Measurements from ENCODE around the gene PITPNC1.

The PITPNC1 gene

DNA sequence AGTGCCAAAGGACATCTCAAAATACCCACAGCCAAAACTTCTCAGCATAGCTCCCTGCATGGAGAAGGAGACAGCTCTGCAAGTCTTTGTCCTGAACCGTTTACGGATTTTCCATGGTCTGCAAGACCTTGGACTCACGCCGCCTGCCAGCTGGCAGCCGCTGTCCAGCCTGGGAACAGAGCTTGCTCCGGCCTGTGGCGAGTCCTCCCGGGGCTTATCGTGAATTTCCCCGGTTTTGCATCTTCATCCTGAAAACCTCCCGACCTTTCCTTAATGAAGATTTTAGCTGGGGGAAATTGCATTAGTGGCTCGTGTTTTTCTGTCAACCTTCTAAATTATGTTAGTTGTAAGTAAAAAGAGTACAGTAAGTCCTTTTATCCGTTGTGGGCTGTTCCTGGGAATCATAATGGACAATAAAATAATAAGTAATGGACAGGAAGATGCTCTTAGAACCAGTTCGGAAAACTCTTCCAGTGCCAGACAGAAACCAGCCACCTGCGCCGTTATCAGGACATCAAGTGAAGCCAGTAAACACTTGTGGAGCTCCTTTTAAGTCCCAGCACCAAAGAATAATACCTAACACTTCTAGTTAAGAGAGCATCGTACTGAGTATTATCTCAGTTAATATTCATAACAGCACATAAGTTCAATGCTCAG lies 228.3 kb downstream of the PITPNC1 start:
- Histone ChIP-seq H3K27ac (ENCODE audit: low read depth, low read length) (no peak overlapping the region), H3K9ac (ENCODE audit: low read depth in 1 of 2, low read length in 2 of 2) (no peak overlapping the region), H3K4me3 (ENCODE audit: low read depth in 1 of 2, low read length in 2 of 2) (no peak overlapping the region), H3K4me1 (ENCODE audit: control insufficient read depth in 1 of 2, insufficient read depth in 2 of 2, low read length in 2 of 2) (peaks cover 5 to 8% of the 10 kb centered on the region in 2 donors), H3K9me3 (ENCODE audit: control insufficient read depth in 1 of 2, low read length in 2 of 2) (no peaks in the 10 kb centered on the region), H3K36me3 (ENCODE audit: control insufficient read depth in 1 of 2, insufficient read depth in 2 of 2, low read length in 2 of 2) (no peaks in the 10 kb centered on the region), H3K27me3 (ENCODE audit: control insufficient read depth in 1 of 2, insufficient read depth in 2 of 2, low read length in 2 of 2) (peaks cover 0 to 4% of the 10 kb centered on the region in 2 donors)

DNA sequence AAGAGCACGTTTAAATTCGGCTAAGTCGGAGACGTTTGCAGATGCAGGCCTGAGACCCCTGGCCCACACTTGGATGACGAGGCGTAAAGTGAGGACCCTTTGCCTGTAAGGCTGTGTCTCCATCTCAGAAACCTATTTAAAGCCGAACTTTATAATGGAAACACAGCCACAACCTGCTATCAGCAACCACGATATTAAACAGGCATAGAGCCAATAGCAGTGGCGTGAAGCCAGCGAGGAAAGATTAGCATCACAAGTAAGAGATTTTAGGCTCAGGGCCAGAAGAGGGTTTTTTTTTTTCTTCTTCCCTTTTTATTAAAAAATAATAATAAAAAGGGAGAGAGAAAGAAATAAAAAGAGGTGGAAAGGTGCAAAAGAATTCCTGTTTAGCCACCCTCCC lies 229.4 kb downstream of the PITPNC1 start:
- H3K27me3 ChIP-seq (ENCODE audit: control insufficient read depth in 1 of 2, insufficient read depth in 2 of 2, low read length in 2 of 2) = peaks cover 0 to 4% of the 10 kb centered on the region in 2 donors
- H3K27ac ChIP-seq (ENCODE audit: low read depth, low read length) = no peak overlapping the region
- no peaks in the 10 kb centered on the region for H3K36me3 ChIP-seq (ENCODE audit: control insufficient read depth in 1 of 2, insufficient read depth in 2 of 2, low read length in 2 of 2)
- H3K4me1 ChIP-seq (ENCODE audit: control insufficient read depth in 1 of 2, insufficient read depth in 2 of 2, low read length in 2 of 2) = peaks cover 5 to 8% of the 10 kb centered on the region in 2 donors
- no peak overlapping the region for H3K9ac ChIP-seq (ENCODE audit: low read depth in 1 of 2, low read length in 2 of 2)
- no peaks in the 10 kb centered on the region for H3K9me3 ChIP-seq (ENCODE audit: control insufficient read depth in 1 of 2, low read length in 2 of 2)
- H3K4me3 ChIP-seq (ENCODE audit: low read depth in 1 of 2, low read length in 2 of 2) = peak overlapping the region in 1 of 2 donors; percentile 23

DNA sequence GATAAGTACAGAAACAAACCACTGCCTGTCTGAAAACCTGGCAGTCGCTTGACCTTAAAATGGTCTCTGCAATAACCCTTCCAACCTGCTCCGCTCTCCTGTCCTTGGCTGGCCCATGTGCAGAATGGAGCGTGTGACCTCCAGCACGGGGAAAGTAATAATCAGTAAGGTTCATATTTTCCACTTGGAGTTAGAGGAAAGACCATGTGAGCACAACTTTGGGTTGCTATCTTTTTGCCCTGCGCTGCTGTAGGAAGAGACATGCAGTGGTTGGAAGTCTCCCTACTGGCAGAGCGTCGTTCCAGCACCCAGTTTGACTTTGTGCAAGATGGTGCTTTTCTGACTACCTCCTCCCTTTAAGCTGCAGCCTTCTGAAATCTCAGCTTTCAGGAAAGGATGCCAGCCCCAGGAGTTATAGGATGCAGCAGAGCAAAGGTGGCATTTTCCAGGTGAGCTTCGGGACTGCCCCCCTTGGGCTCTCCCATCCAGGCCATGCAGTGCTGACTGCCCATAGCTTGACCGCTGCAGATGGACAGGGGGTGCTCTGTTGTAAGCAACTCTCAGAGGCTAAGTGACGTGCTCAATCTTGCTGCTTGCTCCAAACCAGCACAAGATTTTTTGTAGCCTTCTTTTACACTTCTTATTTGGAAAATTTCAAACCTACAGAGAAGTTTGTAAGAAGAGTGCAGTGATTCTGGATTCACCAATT lies 230.0 kb downstream of the PITPNC1 start:
- Histone ChIP-seq H3K27ac (ENCODE audit: low read depth, low read length) (no peak overlapping the region), H3K27me3 (ENCODE audit: control insufficient read depth in 1 of 2, insufficient read depth in 2 of 2, low read length in 2 of 2) (peaks cover 0 to 4% of the 10 kb centered on the region in 2 donors), H3K9ac (ENCODE audit: low read depth in 1 of 2, low read length in 2 of 2) (no peak overlapping the region), H3K4me1 (ENCODE audit: control insufficient read depth in 1 of 2, insufficient read depth in 2 of 2, low read length in 2 of 2) (peaks cover 5 to 8% of the 10 kb centered on the region in 2 donors), H3K9me3 (ENCODE audit: control insufficient read depth in 1 of 2, low read length in 2 of 2) (no peaks in the 10 kb centered on the region), H3K36me3 (ENCODE audit: control insufficient read depth in 1 of 2, insufficient read depth in 2 of 2, low read length in 2 of 2) (no peaks in the 10 kb centered on the region), H3K4me3 (ENCODE audit: low read depth in 1 of 2, low read length in 2 of 2) (no peak overlapping the region)

DNA sequence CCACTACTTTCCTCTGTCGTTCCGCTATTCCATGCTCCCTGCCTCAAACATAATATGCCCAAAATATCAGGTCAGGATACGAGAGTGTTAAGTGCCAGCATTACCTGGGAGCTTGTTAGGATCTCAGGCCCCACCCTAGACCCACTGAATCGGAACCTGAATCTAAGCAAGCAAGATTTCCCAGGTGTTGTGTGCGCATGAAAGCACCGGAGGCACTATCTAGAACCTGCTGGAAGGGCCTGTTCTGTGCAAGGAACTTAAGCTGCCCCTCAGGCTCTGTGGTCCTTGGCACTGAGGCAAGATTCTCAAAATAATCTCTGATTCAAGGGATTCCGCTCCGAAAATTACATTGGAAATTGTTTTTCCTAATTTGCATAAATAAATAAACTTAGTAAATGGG lies 233.0 kb downstream of the PITPNC1 start:
- Histone ChIP-seq H3K36me3 (ENCODE audit: control insufficient read depth in 1 of 2, insufficient read depth in 2 of 2, low read length in 2 of 2) (no peaks in the 10 kb centered on the region), H3K27me3 (ENCODE audit: control insufficient read depth in 1 of 2, insufficient read depth in 2 of 2, low read length in 2 of 2) (peaks cover 0 to 4% of the 10 kb centered on the region in 2 donors), H3K4me1 (ENCODE audit: control insufficient read depth in 1 of 2, insufficient read depth in 2 of 2, low read length in 2 of 2) (peaks cover 5 to 8% of the 10 kb centered on the region in 2 donors), H3K9me3 (ENCODE audit: control insufficient read depth in 1 of 2, low read length in 2 of 2) (no peaks in the 10 kb centered on the region), H3K9ac (ENCODE audit: low read depth in 1 of 2, low read length in 2 of 2) (no peak overlapping the region), H3K27ac (ENCODE audit: low read depth, low read length) (no peak overlapping the region), H3K4me3 (ENCODE audit: low read depth in 1 of 2, low read length in 2 of 2) (no peak overlapping the region)

DNA sequence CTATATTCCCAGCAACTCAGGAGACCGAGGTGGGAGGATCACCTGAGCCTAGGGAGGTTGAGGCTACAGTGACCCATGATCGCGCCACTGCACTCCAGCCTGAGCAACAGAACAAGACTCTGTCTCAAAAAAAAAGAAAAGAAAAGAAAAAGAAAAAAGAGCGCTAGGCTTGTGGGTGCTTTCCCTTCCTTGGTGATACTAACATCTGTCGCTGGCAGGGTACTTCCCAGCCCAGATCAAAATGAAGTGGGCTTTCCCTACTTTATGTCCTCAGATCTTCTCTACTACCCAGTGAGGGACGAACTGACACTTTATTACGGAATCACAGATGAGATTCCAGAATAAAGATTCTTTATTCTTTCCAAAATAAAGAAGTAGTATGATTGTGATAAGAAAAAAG lies 236.9 kb downstream of the PITPNC1 start:
- no peaks in the 10 kb centered on the region for H3K4me1 ChIP-seq (ENCODE audit: control insufficient read depth in 1 of 2, insufficient read depth in 2 of 2, low read length in 2 of 2)

DNA sequence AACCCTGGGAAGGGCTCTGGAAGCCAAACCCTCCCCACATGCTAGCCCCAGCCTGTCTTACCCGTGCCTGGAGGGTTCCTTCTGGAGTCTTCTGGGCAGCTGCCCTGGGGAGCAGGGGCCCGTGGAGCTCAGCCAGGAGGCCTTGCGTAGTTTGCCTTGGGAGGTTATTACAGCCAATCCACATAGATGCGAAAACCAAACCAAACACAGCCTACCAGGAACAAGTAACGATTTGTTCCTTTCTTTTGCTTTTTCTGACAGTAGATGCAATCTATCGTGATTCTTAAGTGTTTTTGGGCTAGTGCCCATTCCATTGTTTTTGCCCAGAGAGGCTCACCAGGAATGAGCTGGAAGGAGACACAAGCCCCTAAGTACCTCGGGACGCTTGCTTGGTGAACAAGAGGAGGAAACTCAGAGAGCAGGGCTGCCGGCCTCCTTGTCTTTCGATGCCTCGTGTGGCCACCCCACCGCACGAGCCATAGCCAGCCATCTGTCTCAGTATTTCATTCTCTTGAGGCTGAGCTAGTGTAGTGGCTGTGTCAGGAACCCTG lies 238.0 kb downstream of the PITPNC1 start:
- Histone ChIP-seq H3K9ac (ENCODE audit: low read depth in 1 of 2, low read length in 2 of 2) (no peak overlapping the region), H3K27ac (ENCODE audit: low read depth, low read length) (no peak overlapping the region), H3K27me3 (ENCODE audit: control insufficient read depth in 1 of 2, insufficient read depth in 2 of 2, low read length in 2 of 2) (no peaks in the 10 kb centered on the region), H3K9me3 (ENCODE audit: control insufficient read depth in 1 of 2, low read length in 2 of 2) (no peaks in the 10 kb centered on the region), H3K36me3 (ENCODE audit: control insufficient read depth in 1 of 2, insufficient read depth in 2 of 2, low read length in 2 of 2) (no peaks in the 10 kb centered on the region), H3K4me3 (ENCODE audit: low read depth in 1 of 2, low read length in 2 of 2) (no peak overlapping the region), H3K4me1 (ENCODE audit: control insufficient read depth in 1 of 2, insufficient read depth in 2 of 2, low read length in 2 of 2) (no peaks in the 10 kb centered on the region)

More for the DNA sequence above, 236.9 kb downstream of the PITPNC1 start:
- H3K27ac ChIP-seq (ENCODE audit: low read depth, low read length) = no peak overlapping the region
- H3K4me3 ChIP-seq (ENCODE audit: low read depth in 1 of 2, low read length in 2 of 2) = no peak overlapping the region
- H3K27me3 ChIP-seq (ENCODE audit: control insufficient read depth in 1 of 2, insufficient read depth in 2 of 2, low read length in 2 of 2) = no peaks in the 10 kb centered on the region
- no peak overlapping the region for H3K9ac ChIP-seq (ENCODE audit: low read depth in 1 of 2, low read length in 2 of 2)
- H3K36me3 ChIP-seq (ENCODE audit: control insufficient read depth in 1 of 2, insufficient read depth in 2 of 2, low read length in 2 of 2) = no peaks in the 10 kb centered on the region
- no peaks in the 10 kb centered on the region for H3K9me3 ChIP-seq (ENCODE audit: control insufficient read depth in 1 of 2, low read length in 2 of 2)

DNA sequence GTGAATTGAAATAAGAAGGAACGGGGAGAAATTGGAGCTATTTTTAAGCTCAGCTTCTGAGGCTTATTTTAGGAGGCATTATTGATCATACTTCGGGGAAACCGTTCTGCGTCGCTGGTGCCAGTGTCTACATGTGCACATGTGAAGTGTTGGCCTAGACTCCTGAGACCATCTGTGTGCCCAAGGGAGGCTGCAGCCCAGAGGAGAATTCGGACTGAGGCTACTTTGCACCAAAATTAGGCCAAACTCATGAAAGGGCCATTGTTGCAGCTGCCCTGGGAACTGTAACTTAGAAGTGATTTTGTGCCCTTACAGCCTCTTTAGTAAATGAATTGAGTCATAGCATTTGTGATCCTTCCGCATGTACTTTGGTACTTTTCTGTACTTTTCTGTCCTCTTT lies 238.7 kb downstream of the PITPNC1 start:
- no peaks in the 10 kb centered on the region for H3K9me3 ChIP-seq (ENCODE audit: control insufficient read depth in 1 of 2, low read length in 2 of 2)
- no peak overlapping the region for H3K27ac ChIP-seq (ENCODE audit: low read depth, low read length)
- no peaks in the 10 kb centered on the region for H3K27me3 ChIP-seq (ENCODE audit: control insufficient read depth in 1 of 2, insufficient read depth in 2 of 2, low read length in 2 of 2)
- no peaks in the 10 kb centered on the region for H3K4me1 ChIP-seq (ENCODE audit: control insufficient read depth in 1 of 2, insufficient read depth in 2 of 2, low read length in 2 of 2)
- no peaks in the 10 kb centered on the region for H3K36me3 ChIP-seq (ENCODE audit: control insufficient read depth in 1 of 2, insufficient read depth in 2 of 2, low read length in 2 of 2)
- H3K4me3 ChIP-seq (ENCODE audit: low read depth in 1 of 2, low read length in 2 of 2) = no peak overlapping the region
- H3K9ac ChIP-seq (ENCODE audit: low read depth in 1 of 2, low read length in 2 of 2) = no peak overlapping the region

DNA sequence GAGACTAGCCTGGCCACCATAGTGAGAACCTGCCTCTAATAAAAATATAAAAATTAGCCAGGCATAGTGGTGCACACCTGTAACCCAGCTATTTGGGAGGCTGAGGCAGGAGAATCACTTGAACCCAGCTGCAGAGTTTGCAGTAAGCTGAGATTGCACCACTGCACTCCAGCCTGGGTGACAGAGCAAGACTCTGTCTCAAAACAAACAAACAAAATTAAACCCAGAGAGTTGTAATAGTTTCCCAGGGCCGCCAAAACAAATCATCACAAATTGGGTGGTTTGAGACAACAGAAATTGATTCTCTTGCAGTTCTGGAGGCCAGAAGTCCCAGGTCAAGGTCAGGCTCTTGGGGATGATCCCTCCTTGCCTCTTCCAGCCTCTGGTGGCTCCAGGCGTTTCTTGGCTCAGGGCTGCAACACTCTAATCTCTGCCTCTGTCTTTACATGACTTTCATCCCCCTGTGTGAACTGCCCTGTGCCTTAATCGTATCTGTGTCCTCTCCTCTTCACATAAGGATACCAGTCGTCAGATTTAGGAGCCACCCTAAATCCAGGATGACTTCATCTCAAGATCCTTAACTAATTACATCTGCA lies 240.3 kb downstream of the PITPNC1 start:
- Histone ChIP-seq H3K27ac (ENCODE audit: low read depth, low read length) (no peak overlapping the region), H3K9me3 (ENCODE audit: control insufficient read depth in 1 of 2, low read length in 2 of 2) (no peaks in the 10 kb centered on the region)

DNA sequence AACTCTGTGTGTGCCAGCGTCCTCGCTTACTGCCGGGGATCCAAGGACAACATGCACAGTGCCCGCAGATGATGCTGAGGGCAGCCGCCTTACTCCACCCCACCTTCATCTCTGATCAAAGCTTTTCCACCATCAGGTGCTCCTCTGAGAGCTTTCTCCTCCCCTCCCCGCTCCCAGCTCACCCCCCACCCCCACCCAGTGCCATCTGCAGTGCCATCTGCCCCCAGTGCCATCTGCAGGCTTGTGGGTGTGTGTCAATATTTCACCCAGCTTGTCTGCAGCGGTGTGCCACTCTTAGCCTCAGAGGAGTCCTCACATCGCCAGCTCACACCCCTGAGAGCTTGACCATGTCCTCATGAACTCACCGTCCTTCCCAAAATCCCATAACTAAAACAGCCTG lies 242.5 kb downstream of the PITPNC1 start:
- Histone ChIP-seq H3K4me1 (ENCODE audit: control insufficient read depth in 1 of 2, insufficient read depth in 2 of 2, low read length in 2 of 2) (no peaks in the 10 kb centered on the region), H3K27me3 (ENCODE audit: control insufficient read depth in 1 of 2, insufficient read depth in 2 of 2, low read length in 2 of 2) (no peaks in the 10 kb centered on the region), H3K9me3 (ENCODE audit: control insufficient read depth in 1 of 2, low read length in 2 of 2) (no peaks in the 10 kb centered on the region), H3K27ac (ENCODE audit: low read depth, low read length) (no peak overlapping the region), H3K36me3 (ENCODE audit: control insufficient read depth in 1 of 2, insufficient read depth in 2 of 2, low read length in 2 of 2) (no peaks in the 10 kb centered on the region), H3K4me3 (ENCODE audit: low read depth in 1 of 2, low read length in 2 of 2) (no peak overlapping the region), H3K9ac (ENCODE audit: low read depth in 1 of 2, low read length in 2 of 2) (no peak overlapping the region)

More for the DNA sequence above, 240.3 kb downstream of the PITPNC1 start:
- Histone ChIP-seq H3K9ac (ENCODE audit: low read depth in 1 of 2, low read length in 2 of 2) (no peak overlapping the region), H3K4me3 (ENCODE audit: low read depth in 1 of 2, low read length in 2 of 2) (no peak overlapping the region), H3K4me1 (ENCODE audit: control insufficient read depth in 1 of 2, insufficient read depth in 2 of 2, low read length in 2 of 2) (no peaks in the 10 kb centered on the region), H3K36me3 (ENCODE audit: control insufficient read depth in 1 of 2, insufficient read depth in 2 of 2, low read length in 2 of 2) (no peaks in the 10 kb centered on the region), H3K27me3 (ENCODE audit: control insufficient read depth in 1 of 2, insufficient read depth in 2 of 2, low read length in 2 of 2) (no peaks in the 10 kb centered on the region)

DNA sequence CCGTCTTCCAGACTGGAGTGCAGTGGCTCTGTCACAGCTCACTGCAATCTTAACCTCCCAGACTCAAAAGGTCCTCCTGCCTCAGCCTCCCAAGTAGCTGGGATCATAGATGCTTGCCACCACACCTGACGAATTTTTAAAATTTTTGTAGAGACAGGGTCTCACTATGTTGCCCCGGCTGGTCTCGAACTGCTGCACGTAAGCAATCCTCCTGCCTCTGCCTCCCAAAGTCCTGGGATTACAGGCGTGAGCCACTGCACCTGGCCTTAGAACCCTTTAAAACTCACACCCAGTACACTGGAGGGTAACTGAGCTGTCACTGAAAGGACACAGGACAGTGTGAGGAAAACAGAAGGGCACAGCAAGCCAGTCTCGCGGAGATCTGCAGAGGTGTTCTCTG lies 243.0 kb downstream of the PITPNC1 start:
- H3K27me3 ChIP-seq (ENCODE audit: control insufficient read depth in 1 of 2, insufficient read depth in 2 of 2, low read length in 2 of 2) = no peaks in the 10 kb centered on the region
- no peaks in the 10 kb centered on the region for H3K4me1 ChIP-seq (ENCODE audit: control insufficient read depth in 1 of 2, insufficient read depth in 2 of 2, low read length in 2 of 2)
- no peak overlapping the region for H3K27ac ChIP-seq (ENCODE audit: low read depth, low read length)
- no peaks in the 10 kb centered on the region for H3K9me3 ChIP-seq (ENCODE audit: control insufficient read depth in 1 of 2, low read length in 2 of 2)
- no peak overlapping the region for H3K4me3 ChIP-seq (ENCODE audit: low read depth in 1 of 2, low read length in 2 of 2)
- no peak overlapping the region for H3K9ac ChIP-seq (ENCODE audit: low read depth in 1 of 2, low read length in 2 of 2)
- H3K36me3 ChIP-seq (ENCODE audit: control insufficient read depth in 1 of 2, insufficient read depth in 2 of 2, low read length in 2 of 2) = no peaks in the 10 kb centered on the region

Data from duodenal mucosa (tissue), 2 donors.